Stimulated activated naive CD4-positive, alpha-beta T cell (primary cell): Measurements from ENCODE around the gene SLC66A2.
"Not testable (repeated sequence)": the region's sequence is repeated elsewhere in the genome, so short reads cannot be mapped to it uniquely, and the experiment has no call there.

Experiments
- DNase-seq, 6 experiments: peaks; one replicate each; lab custom pipeline; 2025; lab: John Stamatoyannopoulos, UW

The SLC66A2 gene

GRCh38 chr18:79866889-79867574 is 84.4 kb downstream of the SLC66A2 start:
- no peak for DNase-seq

GRCh38 chr18:79865951-79866350 is 85.5 kb downstream of the SLC66A2 start:
- DNase-seq = not testable (repeated sequence)

GRCh38 chr18:79864955-79865354 is 86.5 kb downstream of the SLC66A2 start:
- not testable (repeated sequence) for DNase-seq

GRCh38 chr18:79864006-79864725 is 87.3 kb downstream of the SLC66A2 start:
- DNase-seq = no peak

GRCh38 chr18:79863161-79864005 is 88.1 kb downstream of the SLC66A2 start:
- DNase-seq = no peak

- no peak for DNase-seq
Measured at GRCh38 chr18:79862562-79862961, 88.9 kb downstream of the SLC66A2 start.

GRCh38 chr18:79861687-79862086 is 89.8 kb downstream of the SLC66A2 start:
- DNase-seq = no peak

GRCh38 chr18:79859314-79859713 is 92.1 kb downstream of the SLC66A2 start:
- no peak for DNase-seq

- DNase-seq = no peak
Measured at GRCh38 chr18:79857082-79857671, 94.3 kb downstream of the SLC66A2 start.

GRCh38 chr18:79856119-79857007 is 95.1 kb downstream of the SLC66A2 start:
- peak in 2 of 6 experiments; percentile 5 to 7 for DNase-seq

- DNase-seq = no peak
Measured at GRCh38 chr18:79855147-79855933, 96.1 kb downstream of the SLC66A2 start.

GRCh38 chr18:79853993-79854364 is 97.5 kb downstream of the SLC66A2 start:
- no peak for DNase-seq

- no peak for DNase-seq
Measured at GRCh38 chr18:79853303-79853992, 98.0 kb downstream of the SLC66A2 start.

GRCh38 chr18:79852561-79853302 is 98.7 kb downstream of the SLC66A2 start:
- DNase-seq = no peak
